Measurements from ENCODE around the gene PCDH12. TPM values are rescaled to one million over a fixed set of nuclear protein-coding genes. Genes with fewer than 3 reads are reported as not detected.

The PCDH12 gene
- total and polyA plus RNA-seq, 4 experiments from 2014 or later = 0.13 to 0.31 TPM; not detected in 2

DNA sequence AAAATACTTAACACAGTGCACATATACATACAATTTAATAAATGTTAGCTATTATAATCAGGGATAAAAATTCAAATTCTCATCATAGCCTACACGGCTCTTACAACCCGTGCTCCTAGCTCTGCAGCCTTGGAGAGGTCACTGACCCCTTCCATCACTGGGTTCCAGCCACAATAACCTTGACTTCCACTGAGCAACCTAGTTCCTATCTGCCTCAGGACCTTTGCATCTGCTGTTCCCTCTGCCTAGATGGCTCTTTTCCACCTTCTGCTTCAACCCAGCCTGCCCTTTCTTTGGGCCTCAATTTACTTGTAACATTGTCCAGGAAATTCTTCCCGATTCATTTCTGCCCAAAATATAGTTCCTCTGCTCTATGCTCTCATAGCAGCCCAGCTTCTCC, 43.2 kb downstream of the PCDH12 start:
- Mint-ChIP-seq H3K27me3 (peaks cover 22 to 26% of the 10 kb centered on the region in 2 donors), H3K4me3 (peak overlapping the region in 6 of 8 donors; percentile 11 to 73 (median 60)), H3K9me3 (no peaks in the 10 kb centered on the region), H3K36me3 (no peaks in the 10 kb centered on the region), H3K4me1 (peaks cover 0 to 16% (median 7%) of the 10 kb centered on the region in 4 donors), H3K27ac (peak overlapping the region in 1 of 7 donors; percentile 49)
- peaks cover 16% of the 10 kb centered on the region for H3K27me3 ChIP-seq (ENCODE audit: insufficient read depth, low read length)
- H3K9me3 ChIP-seq (ENCODE audit: control insufficient read depth in 1 of 2, low read length in 2 of 2) = no peaks in the 10 kb centered on the region
- H3K36me3 ChIP-seq (ENCODE audit: insufficient read depth, low read length) = no peaks in the 10 kb centered on the region
- H3K4me3 ChIP-seq (ENCODE audit: low read length in 2 of 2) = no peak overlapping the region
- CTCF ChIA-PET (ENCODE audit: partially characterized antibody) = interaction anchor here (1.6 to 2.7 kb wide), 4 partner anchors 9 to 222 kb away, joined by 5 to 12 read pairs (median 8); partner anchors contain the start of gene DELE1
- DNase-seq = no peak
- H3K27ac ChIP-seq (ENCODE audit: low read depth, low read length) = no peak overlapping the region
- peaks cover 12% of the 10 kb centered on the region for H3K4me1 ChIP-seq (ENCODE audit: insufficient read depth, low read length)
- intact Hi-C loops (cut with micrococcal nuclease) = no loop called here
- POLR2A ChIA-PET (ENCODE audit: partially characterized antibody) = interaction anchor here (1.5 to 2.4 kb wide), 2 partner anchors 9 to 65 kb away, joined by 4 to 11 read pairs; partner anchors contain the start of gene DELE1

DNA sequence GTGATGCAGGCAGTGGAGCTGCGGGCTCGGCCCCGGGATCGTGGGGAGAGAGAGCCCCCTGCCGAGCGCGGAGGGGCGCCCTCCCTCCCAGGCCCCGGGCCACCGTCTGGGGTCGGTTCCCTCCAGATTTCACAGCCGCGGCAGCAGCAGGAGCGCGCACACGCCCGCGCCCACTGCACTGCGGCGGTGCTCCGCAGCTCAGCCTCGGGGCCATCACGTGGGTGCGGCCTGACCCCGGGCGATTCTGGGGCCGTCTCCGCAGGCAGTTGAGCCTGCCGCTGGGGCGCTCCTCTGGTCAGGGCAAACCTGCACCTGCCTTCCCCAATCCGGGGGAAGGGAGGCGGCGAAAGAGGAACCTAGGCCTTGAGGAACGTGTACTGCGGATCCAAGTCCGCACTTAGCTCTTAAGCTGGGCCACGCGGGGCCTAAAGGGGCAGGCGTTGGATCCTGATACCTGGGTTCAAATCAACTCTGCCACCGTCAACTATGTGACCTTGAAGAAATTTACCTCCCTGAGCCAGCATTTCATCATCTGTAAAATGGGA, 43.7 kb downstream of the PCDH12 start:
- no peak overlapping the region for H3K27ac ChIP-seq (ENCODE audit: low read depth, low read length)
- H3K4me3 ChIP-seq (ENCODE audit: low read length in 2 of 2) = no peak overlapping the region
- ChIA-PET CTCF (ENCODE audit: partially characterized antibody) (interaction anchor here (1.6 to 2.7 kb wide), 4 partner anchors 9 to 222 kb away, joined by 5 to 12 read pairs (median 8); partner anchors contain the start of gene DELE1), POLR2A (ENCODE audit: partially characterized antibody) (interaction anchor here (1.5 to 2.4 kb wide), 2 partner anchors 9 to 64 kb away, joined by 4 to 11 read pairs; partner anchors contain the start of gene DELE1)
- H3K4me1 ChIP-seq (ENCODE audit: insufficient read depth, low read length) = peaks cover 12% of the 10 kb centered on the region
- peaks cover 16% of the 10 kb centered on the region for H3K27me3 ChIP-seq (ENCODE audit: insufficient read depth, low read length)
- peaks cover 0 to 16% (median 7%) of the 10 kb centered on the region in 4 donors for H3K4me1 Mint-ChIP-seq
- H3K4me3 Mint-ChIP-seq = peak overlapping the region in 4 of 8 donors; percentile 13 to 67 (median 34)
- H3K9me3 ChIP-seq (ENCODE audit: control insufficient read depth in 1 of 2, low read length in 2 of 2) = no peaks in the 10 kb centered on the region
- H3K27me3 Mint-ChIP-seq = peaks cover 22 to 26% of the 10 kb centered on the region in 2 donors
- DNase-seq = no peak
- H3K36me3 ChIP-seq (ENCODE audit: insufficient read depth, low read length) = no peaks in the 10 kb centered on the region
- no peak overlapping the region for H3K27ac Mint-ChIP-seq
- no peaks in the 10 kb centered on the region for H3K36me3 Mint-ChIP-seq
- H3K9me3 Mint-ChIP-seq = no peaks in the 10 kb centered on the region
- intact Hi-C loops (cut with micrococcal nuclease) = no loop called here

DNA sequence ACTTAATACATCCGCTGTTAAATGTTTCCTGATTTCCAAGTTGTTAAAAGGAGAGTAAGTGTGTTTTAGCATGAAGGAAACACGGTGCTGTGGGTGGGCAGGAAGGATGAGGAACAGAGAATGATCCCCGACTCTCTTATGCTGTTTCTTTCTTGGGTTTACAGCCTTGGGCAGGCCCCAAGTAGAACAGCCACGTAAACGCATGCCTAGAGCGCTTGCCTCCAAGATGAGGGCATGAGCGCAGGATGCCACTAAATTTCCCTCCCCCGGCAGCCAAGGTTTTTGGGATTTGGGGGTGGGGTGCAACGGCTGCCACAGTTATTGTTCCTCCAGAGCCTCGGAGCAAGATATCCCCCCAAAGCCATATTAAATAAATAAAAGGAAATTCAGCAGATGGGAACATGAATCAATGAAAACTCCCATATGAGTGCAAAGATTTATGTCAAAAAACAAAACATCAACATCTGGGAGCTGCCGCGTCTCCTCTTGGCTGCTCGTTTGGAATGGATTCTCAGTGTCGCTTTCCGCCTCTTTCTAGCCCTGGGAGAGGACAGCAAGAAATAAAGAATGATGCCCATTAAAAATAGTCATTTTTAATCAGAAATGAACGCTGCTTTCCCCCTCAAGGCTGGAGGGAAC, 44.3 kb downstream of the PCDH12 start:
- Mint-ChIP-seq H3K27ac (peak overlapping the region in 1 of 7 donors; percentile 17), H3K27me3 (peaks cover 22 to 26% of the 10 kb centered on the region in 2 donors), H3K9me3 (no peaks in the 10 kb centered on the region), H3K36me3 (no peaks in the 10 kb centered on the region), H3K4me1 (peaks cover 0 to 16% (median 7%) of the 10 kb centered on the region in 4 donors), H3K4me3 (peak overlapping the region; percentile 22 to 69 (median 34))
- DNase-seq = no peak
- Histone ChIP-seq H3K4me3 (ENCODE audit: low read length in 2 of 2) (no peak overlapping the region), H3K27ac (ENCODE audit: low read depth, low read length) (no peak overlapping the region), H3K4me1 (ENCODE audit: insufficient read depth, low read length) (peaks cover 12% of the 10 kb centered on the region), H3K9me3 (ENCODE audit: control insufficient read depth in 1 of 2, low read length in 2 of 2) (no peaks in the 10 kb centered on the region), H3K36me3 (ENCODE audit: insufficient read depth, low read length) (no peaks in the 10 kb centered on the region), H3K27me3 (ENCODE audit: insufficient read depth, low read length) (peaks cover 16% of the 10 kb centered on the region)
- POLR2A ChIA-PET (ENCODE audit: partially characterized antibody) = interaction anchor here (1.5 to 2.4 kb wide), 2 partner anchors 10 to 64 kb away, joined by 4 to 11 read pairs; partner anchors contain the start of gene DELE1
- CTCF ChIA-PET (ENCODE audit: partially characterized antibody) = interaction anchor here (1.3 to 2.7 kb wide), 4 partner anchors 10 to 221 kb away, joined by 3 to 12 read pairs (median 6); partner anchors contain the start of gene DELE1
- intact Hi-C loops (cut with micrococcal nuclease) = no loop called here

DNA sequence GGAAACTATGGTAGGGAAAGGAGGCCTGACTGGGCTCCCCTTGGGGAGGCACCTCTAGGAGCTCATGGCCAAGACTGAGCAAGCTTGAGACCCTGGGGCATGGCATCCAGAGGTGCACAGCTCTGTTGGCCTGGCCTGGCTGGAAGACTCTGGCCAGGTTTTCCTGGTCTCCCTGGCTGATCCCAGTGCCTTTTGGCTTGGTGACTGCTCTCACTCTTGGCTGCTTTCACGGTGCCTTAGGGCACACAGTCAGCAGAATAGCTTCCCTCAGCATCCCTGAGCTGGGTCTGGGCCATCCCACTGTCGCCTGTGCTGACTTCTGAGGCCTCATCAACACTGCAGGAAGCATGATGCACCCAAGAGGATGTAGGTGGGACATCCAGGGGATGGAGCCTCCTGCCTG, 47.7 kb downstream of the PCDH12 start:
- intact Hi-C loops (cut with micrococcal nuclease) = no loop called here

DNA sequence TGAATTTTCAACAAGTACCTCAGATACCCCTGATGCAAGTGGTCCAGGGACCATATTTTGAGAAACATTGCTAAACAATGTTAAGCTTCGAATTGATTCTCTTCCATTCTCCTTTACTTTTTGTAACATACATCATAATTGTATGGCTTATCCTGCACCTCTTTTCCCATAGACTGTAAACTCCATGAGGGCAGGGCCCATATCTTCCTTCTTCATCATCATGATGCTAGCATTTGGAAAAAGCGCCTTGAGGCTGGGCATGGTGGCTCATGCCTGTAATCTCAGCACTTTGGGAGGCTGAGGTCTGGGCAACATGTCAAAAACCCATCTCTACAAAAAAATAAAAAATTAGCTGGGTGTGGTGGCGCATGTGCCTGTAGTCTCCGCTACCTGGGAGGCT, 48.8 kb downstream of the PCDH12 start:
- ChIA-PET POLR2A (ENCODE audit: partially characterized antibody) (no interaction called here), CTCF (ENCODE audit: partially characterized antibody) (interaction anchor here (1.3 kb wide), 1 partner anchor 52 kb away, joined by 6 read pairs; no protein-coding TSS in a partner anchor)

More for the DNA sequence above, 47.7 kb downstream of the PCDH12 start:
- DNase-seq = no peak
- Mint-ChIP-seq H3K27ac (no peak overlapping the region), H3K9me3 (no peaks in the 10 kb centered on the region), H3K4me3 (no peak overlapping the region), H3K27me3 (peaks cover 17 to 19% of the 10 kb centered on the region in 2 donors), H3K4me1 (peaks cover 0 to 16% (median 7%) of the 10 kb centered on the region in 4 donors), H3K36me3 (no peaks in the 10 kb centered on the region)
- Histone ChIP-seq H3K27me3 (ENCODE audit: insufficient read depth, low read length) (peaks cover 16% of the 10 kb centered on the region), H3K4me1 (ENCODE audit: insufficient read depth, low read length) (peaks cover 12% of the 10 kb centered on the region), H3K4me3 (ENCODE audit: low read length in 2 of 2) (no peak overlapping the region), H3K36me3 (ENCODE audit: insufficient read depth, low read length) (no peaks in the 10 kb centered on the region), H3K9me3 (ENCODE audit: control insufficient read depth in 1 of 2, low read length in 2 of 2) (no peaks in the 10 kb centered on the region), H3K27ac (ENCODE audit: low read depth, low read length) (no peak overlapping the region)
- CTCF ChIA-PET (ENCODE audit: partially characterized antibody) = interaction anchor here (1.4 kb wide), 1 partner anchor 51 kb away, joined by 4 read pairs; no protein-coding TSS in a partner anchor
- POLR2A ChIA-PET (ENCODE audit: partially characterized antibody) = no interaction called here

DNA sequence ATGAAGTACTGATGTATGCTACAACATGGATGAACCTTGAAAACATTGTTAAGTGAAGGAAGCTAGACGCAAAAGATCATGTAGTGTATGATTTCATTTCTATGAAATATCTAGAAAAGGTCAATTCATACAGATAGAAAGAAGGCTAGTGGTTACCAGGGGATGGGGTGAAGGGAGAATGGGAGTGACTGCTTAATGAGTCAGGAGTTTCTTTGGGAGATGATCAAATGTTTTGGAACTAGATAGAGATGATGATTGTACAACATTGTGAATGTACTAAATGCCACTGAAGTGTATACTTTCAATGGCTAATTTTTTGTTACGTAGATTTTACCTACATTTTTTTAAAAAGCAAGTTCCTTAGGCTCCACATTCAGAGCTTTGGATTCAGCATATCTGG, 49.2 kb downstream of the PCDH12 start:
- ChIA-PET CTCF (ENCODE audit: partially characterized antibody) (interaction anchor here (1.3 kb wide), 1 partner anchor 52 kb away, joined by 6 read pairs; no protein-coding TSS in a partner anchor), POLR2A (ENCODE audit: partially characterized antibody) (no interaction called here)
- Histone ChIP-seq H3K4me1 (ENCODE audit: insufficient read depth, low read length) (peaks cover 3% of the 10 kb centered on the region), H3K36me3 (ENCODE audit: insufficient read depth, low read length) (no peaks in the 10 kb centered on the region), H3K9me3 (ENCODE audit: control insufficient read depth in 1 of 2, low read length in 2 of 2) (no peaks in the 10 kb centered on the region), H3K27me3 (ENCODE audit: insufficient read depth, low read length) (peaks cover 16% of the 10 kb centered on the region), H3K4me3 (ENCODE audit: low read length in 2 of 2) (no peak overlapping the region), H3K27ac (ENCODE audit: low read depth, low read length) (no peak overlapping the region)
- H3K4me3 Mint-ChIP-seq = no peak overlapping the region
- H3K27me3 Mint-ChIP-seq = peaks cover 12 to 15% of the 10 kb centered on the region in 2 donors
- H3K27ac Mint-ChIP-seq = no peak overlapping the region
- no peak for DNase-seq
- H3K9me3 Mint-ChIP-seq = peaks cover 0 to 2% (median 0%) of the 10 kb centered on the region in 8 donors
- intact Hi-C loops (cut with micrococcal nuclease) = no loop called here
- no peaks in the 10 kb centered on the region for H3K36me3 Mint-ChIP-seq
- peaks cover 0 to 8% (median 6%) of the 10 kb centered on the region in 4 donors for H3K4me1 Mint-ChIP-seq

More for the DNA sequence above, 48.8 kb downstream of the PCDH12 start:
- H3K9me3 ChIP-seq (ENCODE audit: control insufficient read depth in 1 of 2, low read length in 2 of 2) = no peaks in the 10 kb centered on the region
- H3K27ac Mint-ChIP-seq = no peak overlapping the region
- peaks cover 16% of the 10 kb centered on the region for H3K27me3 ChIP-seq (ENCODE audit: insufficient read depth, low read length)
- H3K27ac ChIP-seq (ENCODE audit: low read depth, low read length) = no peak overlapping the region
- H3K4me3 Mint-ChIP-seq = no peak overlapping the region
- H3K9me3 Mint-ChIP-seq = peaks cover 0 to 2% (median 0%) of the 10 kb centered on the region in 8 donors
- peaks cover 8% of the 10 kb centered on the region for H3K4me1 ChIP-seq (ENCODE audit: insufficient read depth, low read length)
- no peak overlapping the region for H3K4me3 ChIP-seq (ENCODE audit: low read length in 2 of 2)
- intact Hi-C loops (cut with micrococcal nuclease) = no loop called here
- peaks cover 0 to 9% (median 6%) of the 10 kb centered on the region in 4 donors for H3K4me1 Mint-ChIP-seq
- peaks cover 12 to 14% of the 10 kb centered on the region in 2 donors for H3K27me3 Mint-ChIP-seq
- H3K36me3 ChIP-seq (ENCODE audit: insufficient read depth, low read length) = no peaks in the 10 kb centered on the region
- H3K36me3 Mint-ChIP-seq = no peaks in the 10 kb centered on the region
- DNase-seq = no peak

DNA sequence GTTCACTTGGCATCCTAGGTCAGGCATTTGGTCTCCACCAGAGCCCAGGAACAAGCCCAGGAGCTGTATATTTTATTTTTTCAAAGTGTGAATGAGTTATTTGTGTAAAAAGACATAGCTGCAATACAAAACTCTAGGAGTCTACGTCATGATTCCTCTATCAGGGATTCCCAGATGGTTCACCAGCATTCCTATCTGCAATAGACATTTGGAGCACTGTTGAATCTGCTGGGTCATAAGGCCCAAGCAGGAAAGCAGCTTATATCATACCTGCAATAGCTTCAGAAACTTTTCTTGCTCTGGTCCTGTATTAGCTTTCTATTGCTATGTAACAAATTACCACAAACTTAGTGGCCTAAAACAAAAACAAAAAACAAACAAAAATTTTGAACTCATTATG, 51.0 kb downstream of the PCDH12 start:
- Mint-ChIP-seq H3K4me1 (no peaks in the 10 kb centered on the region), H3K27ac (no peak overlapping the region), H3K36me3 (no peaks in the 10 kb centered on the region), H3K4me3 (no peak overlapping the region), H3K27me3 (peaks cover 1 to 11% of the 10 kb centered on the region in 2 donors), H3K9me3 (peaks cover 0 to 2% (median 0%) of the 10 kb centered on the region in 8 donors)
- Histone ChIP-seq H3K27ac (ENCODE audit: low read depth, low read length) (no peak overlapping the region), H3K36me3 (ENCODE audit: insufficient read depth, low read length) (no peaks in the 10 kb centered on the region), H3K9me3 (ENCODE audit: control insufficient read depth in 1 of 2, low read length in 2 of 2) (no peaks in the 10 kb centered on the region), H3K4me3 (ENCODE audit: low read length in 2 of 2) (no peak overlapping the region), H3K27me3 (ENCODE audit: insufficient read depth, low read length) (no peaks in the 10 kb centered on the region), H3K4me1 (ENCODE audit: insufficient read depth, low read length) (no peaks in the 10 kb centered on the region)
- no peak for DNase-seq
- intact Hi-C loops (cut with micrococcal nuclease) = no loop called here
- ChIA-PET POLR2A (ENCODE audit: partially characterized antibody) (interaction anchor here (1.6 kb wide), 1 partner anchor 16 kb away, joined by 5 read pairs; the partner anchor contains the start of gene DELE1), CTCF (ENCODE audit: partially characterized antibody) (interaction anchor here (1.0 to 2.1 kb wide), 3 partner anchors 28 to 205 kb away, joined by 3 to 9 read pairs (median 7); partner anchors contain the start of gene PCDH1)

All from CD4-positive, alpha-beta memory T cell (primary cell).